Effector CD8-positive, alpha-beta T cell (primary cell): Measurements from ENCODE around the gene PNPT1.

Source experiments
- DNase-seq: peaks from one replicate; lab custom pipeline; 2025; lab: John Stamatoyannopoulos, UW

Gene PNPT1

DNA sequence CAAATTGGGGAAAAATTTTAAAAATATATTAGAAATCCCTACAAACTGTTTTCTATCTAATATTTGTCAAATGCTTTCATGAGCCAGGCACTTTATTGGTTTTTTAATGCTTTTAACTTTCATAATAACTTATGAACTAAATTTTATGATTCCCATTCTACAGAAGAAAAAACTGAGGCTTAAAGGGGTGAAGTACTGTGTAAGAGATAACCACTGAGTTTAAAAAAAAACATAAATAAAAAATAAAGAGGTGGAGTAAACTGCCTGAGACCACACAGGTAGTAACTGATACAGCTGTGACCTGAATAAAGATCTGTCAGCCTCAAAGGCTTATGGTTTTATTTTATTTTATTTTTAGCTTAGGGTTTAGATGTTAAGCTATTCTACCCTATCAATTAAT lies 24.7 kb downstream of the PNPT1 start:
- DNase-seq = no peak

GRCh38 chr2:55653255-55653654 lies 40.4 kb downstream of the PNPT1 start:
- no peak for DNase-seq

- no peak for DNase-seq
Measured at GRCh38 chr2:55649211-55649610, 44.4 kb downstream of the PNPT1 start.

- no peak for DNase-seq
Measured at GRCh38 chr2:55636831-55637230, 56.8 kb downstream of the PNPT1 start.

- no peak for DNase-seq
Measured at GRCh38 chr2:55628931-55629330, 64.7 kb downstream of the PNPT1 start.

- DNase-seq = no peak
Measured at GRCh38 chr2:55627915-55628314, 65.7 kb downstream of the PNPT1 start.

DNA sequence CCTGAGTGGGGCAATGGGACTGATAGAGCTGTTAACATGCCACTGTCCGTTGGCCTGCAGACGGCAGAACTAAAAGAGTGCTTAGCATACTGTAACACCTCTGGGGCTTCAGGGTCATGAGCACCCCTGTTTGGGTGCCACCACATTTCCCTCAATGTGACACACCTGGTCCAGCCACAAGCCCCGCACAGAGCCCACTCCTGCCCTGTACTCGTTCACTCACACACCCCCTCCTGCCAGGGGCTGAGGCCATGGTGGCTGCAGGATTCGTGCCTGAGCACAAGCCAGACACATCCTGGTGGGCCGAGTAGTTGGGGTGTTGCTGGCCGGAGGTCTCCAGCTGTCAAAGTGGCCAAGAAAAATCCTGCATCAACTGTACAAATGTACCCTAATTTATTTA lies 71.8 kb downstream of the PNPT1 start:
- DNase-seq = no peak

DNA sequence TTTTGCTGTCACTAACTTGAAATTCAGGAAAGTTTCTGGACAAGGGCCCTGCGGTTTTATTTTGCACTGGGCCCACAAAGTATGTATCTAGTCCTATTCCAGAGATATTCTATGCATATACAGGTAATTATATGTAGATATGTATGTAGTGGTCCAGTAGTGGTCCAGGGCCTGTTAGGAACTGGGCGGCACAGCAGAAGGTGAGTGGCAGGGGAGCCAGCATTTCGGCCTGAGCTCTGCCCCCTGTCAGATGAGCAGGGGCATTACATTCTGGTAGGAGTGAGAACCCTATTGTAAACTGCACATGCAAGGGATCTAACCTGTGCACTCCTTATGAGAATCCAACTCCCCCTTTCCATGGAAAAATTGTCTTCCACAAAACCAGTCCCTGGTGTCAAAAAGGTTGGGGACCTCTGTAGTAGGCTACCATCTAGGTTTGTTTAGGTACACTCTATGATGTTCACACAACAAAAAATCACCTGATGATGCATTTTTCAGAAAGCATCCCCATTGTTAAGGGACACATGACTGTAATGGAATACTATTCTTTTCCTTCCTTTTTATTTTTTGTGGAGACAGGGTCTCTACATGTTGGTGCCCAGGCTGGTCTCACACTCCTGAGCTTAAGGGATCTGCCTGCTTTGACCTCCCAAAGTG lies 73.4 kb downstream of the PNPT1 start:
- no peak for DNase-seq

DNA sequence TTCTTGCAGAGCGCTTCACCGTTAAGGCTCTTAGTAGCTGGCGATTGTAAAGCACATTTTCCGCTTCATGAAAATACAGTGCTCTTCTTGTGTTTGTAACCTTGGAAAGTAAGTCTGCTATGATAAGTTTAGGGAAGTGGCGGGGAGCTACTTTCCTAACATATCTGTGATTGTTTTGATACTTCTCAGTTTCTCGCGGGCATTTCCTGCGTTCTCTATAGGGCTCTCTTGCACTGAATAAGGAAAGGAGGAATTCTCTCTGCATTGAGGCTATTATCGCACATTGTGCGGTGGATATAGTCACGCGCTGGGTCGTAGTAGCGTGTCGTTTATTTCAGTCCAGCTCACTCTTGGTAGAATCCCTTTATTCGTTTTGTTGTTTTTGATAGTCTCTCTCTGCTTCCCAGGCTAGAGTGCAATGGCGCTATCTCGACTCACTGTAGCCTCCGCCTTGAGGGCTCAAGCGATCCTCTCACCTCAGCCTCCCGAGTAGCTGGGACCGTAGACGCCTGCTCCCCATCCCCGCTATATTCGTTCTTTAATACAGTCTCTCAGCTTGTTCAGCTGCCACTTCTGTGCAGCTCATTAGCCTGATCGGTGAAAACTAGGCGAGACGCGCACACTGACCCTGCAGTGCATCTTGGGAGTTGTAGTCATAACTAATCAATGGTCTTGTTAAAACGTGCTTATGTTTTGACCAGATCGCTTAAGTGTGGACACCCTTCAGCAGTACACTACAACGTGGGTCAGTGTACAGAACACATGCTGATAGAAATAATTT lies 75.2 kb downstream of the PNPT1 start:
- peak; percentile 39 for DNase-seq

GRCh38 chr2:55618025-55618274 lies 75.7 kb downstream of the PNPT1 start:
- DNase-seq = no peak

DNA sequence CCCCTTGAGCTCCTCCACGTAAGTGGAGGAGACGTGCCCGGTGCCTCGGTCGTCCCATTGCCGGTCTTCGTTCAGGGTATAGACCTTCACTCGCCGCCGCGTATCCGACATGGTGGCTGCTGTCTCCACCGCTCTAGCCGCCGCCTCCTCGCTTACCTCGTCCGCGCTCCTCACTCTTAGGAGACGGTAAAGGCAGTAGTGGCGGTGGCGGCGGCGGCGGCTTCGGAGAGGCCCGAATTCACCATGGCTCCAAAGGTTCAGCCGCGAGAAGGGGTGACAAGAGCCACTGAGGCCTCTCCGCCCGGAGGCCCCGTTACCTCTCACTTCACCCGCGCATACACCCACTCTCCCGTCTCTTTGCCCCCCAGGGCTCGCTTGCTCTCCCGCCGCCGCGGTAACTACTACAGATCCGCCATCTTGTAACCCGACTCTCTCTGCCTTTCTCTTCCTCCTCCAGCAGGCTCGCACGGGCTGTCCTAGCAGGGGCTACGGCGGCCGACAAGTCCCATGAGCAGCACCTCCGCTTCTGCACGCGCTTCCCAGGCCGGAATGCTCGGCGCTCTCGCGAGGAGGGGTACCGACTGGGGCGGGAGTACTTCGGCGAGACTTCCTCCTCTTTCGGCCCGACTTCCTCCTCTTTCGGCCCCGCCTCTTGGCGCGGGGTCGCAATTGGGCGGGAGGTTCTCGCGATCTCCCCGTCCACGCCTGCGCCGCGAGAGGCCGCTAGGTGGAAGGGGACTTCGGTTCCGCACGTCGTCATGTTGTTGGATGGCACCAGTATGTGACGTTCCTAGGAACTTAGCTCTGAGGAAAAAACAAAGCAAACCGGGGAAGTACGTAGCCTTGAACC lies 76.2 kb downstream of the PNPT1 start, which contains the start of gene PPP4R3B:
TSS of gene PPP4R3B (minus strand) at position 448 of the 850 bp plus-strand sequence. CDS start at position 111, 337 bp downstream.
- peak; percentile 98 for DNase-seq

DNA sequence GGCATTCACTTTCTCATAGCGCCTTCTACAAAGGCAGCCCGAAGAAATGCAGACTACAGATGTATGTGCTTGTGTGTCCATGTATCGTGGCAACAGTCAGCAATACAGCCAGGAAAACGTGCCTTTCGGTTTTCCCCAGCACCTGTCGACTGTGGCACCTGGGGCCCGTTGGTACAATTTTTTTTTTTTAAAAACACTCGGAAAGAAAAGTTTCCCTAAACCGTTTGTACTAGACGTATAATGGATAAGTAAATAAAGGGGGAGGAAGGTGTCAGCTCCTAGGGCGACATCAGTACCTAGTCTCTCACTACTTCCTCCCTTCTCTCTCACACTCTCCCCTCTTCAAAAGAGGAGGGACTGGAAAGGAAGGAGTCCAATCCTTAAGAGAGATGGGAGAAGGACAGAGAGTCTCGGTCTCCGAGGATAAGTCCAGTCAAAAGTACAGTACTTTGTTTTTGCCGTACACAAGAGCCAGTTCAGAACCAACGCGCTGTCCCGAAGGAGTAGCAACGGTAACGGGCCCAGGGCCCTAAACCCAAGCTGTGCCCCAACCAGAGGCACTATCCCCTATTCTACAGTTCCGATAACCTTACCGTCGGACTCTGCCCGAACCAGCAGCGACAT lies 77.0 kb downstream of the PNPT1 start:
- peak; percentile 9 for DNase-seq

GRCh38 chr2:55611997-55612396 lies 81.6 kb downstream of the PNPT1 start:
- DNase-seq = no peak

DNA sequence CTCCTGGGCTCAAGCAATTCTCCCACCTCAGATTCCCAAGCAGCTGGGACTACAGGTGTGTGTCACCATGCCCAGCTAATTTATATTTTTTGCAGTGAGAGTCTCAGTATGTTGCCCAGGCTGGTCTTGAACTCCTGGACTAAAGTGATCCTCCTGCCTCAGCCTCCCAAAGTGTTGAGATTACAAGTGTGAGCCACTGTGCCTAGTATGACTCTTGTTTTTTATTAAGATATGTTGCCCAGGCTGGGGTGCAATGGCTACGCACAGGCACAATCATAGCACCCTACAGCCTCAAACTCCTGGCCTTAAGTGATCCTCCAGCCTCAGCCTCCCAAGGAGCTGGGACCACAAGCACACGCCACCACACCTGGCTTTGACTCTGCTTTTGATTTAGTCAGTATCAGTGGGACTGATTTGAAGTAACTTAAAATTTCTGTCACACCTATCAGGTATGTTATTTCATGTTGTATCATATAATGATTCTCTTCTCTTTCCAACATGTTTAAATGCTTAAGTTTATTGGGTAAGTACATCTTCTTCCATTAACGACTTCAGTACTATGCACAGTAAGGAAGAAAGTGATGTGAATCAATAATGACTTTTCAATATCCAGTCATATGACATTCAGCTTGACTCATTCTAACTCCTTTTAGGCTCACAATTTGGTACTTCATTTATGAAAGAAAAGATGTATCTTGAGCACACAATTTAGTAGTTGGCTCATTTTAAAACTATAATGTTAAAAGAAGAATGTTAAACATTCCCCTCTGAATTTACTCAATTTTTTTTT lies 82.5 kb downstream of the PNPT1 start:
- no peak for DNase-seq

DNA sequence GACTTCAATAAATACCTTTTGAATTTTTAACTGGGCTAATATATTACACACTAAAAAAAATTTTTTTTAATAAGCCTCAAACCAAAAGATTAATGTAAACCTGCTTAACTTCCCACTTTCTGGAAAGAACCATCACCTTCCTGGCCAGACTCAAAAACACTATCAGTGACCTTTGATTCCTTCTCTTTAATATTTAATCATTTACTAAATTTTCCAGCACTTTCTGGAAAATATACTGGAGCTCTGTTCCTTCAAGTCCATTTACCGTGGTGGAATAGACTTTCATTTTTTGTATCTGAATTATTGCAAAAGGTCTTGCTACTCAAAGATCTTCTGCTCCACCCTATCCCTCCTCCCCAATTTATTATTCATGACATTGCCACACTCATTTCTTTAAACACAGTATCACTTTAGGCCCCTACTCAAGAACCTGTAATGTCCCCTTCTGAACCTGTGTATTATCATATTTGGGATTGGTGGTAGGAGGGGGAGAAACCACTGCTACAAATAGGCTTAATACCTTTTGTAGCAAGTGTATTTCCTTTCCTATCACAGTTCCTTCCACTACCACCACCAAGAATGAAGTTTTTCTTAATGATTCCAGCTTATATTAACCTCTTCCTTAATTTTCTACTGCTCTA lies 83.6 kb downstream of the PNPT1 start:
- no peak for DNase-seq

GRCh38 chr2:55609193-55609794 lies 84.3 kb downstream of the PNPT1 start:
- no peak for DNase-seq

DNA sequence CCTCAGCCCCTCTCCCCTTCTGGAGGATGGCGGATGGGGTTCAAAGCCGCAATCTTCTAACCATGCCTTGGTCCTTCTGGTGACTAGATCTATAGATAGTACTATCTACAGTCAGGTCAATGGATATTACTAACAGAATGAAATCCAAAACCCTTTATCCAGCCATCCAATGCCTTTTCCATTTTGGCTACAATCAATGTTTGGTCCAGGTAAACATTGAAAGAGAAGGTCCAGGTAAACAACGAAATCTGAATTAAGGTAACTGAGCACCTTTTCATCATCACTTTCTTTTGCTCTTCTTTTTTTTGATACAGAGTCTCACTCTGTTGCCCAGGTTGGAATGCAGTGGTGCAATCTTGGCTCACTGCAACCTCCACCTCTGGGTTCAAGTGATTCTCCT lies 85.9 kb downstream of the PNPT1 start:
- DNase-seq = no peak

DNA sequence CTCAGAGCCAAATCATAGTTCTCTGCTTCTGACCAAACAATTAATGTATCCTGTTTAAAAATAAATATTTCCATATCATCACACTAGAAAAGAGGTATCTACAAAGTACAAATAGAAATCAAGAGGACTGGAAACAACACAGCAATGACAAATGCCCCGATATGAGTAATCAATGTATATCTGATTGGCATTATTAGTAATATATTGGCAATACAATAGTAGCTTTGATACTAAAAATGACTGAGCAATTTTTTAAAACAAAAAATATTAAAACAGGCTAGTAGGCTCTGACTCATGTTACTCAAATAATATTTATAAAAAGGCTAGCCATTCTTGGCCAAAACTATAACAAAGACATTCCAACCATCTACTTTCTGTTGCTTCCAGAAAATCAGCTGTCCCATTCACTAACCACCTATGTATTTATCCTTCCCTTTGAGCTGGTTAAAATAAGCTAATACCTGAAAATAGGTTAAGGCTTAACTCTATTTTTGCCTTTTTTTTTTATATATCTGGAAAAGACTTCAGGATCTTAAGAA lies 89.5 kb downstream of the PNPT1 start:
- DNase-seq = no peak

- DNase-seq = no peak
Measured at GRCh38 chr2:55601849-55602248, 91.8 kb downstream of the PNPT1 start.

DNA sequence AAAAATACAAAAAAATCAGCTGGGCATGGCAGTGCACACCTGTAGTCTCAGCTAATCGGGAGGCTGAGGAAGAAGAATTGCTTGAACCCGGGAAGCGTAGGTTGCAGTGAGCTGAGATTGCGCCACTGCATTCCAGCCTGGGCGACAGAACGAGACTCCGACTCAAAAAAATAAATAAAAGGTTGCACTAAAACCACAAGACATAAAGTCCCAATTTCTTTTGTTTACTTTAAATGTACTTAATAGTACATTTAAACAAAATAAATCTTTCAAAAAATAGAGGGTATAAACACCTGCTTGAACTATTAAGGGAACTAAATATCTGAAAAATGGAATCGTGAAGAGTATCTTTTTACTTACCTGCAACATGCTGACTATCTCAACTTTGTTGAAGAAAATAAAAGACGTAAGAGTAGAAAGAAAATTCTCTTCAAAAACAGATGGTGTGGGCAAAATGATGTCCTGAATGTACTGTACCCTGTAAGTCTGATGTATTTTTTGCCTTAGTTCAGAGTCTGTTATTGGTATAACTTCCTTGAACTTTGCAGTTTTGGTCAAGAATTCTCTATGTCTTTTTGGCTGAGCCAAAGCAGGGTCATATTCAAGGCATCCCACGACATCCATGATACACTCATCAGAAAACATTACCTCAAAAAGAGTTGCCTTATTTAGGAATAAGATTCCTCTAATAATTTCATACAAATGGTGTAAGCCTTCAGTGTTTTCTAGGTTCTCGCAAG lies 95.4 kb downstream of the PNPT1 start:
- no peak for DNase-seq
